Smooth muscle cell (in vitro differentiated cells): Measurements from ENCODE around the gene NUDT16. TPM values are rescaled to one million over a fixed set of nuclear protein-coding genes. Genes with fewer than 3 reads are reported as not detected.

Experiments used
- DNase-seq: peaks from one replicate; lab custom pipeline; 2025; ENCODE audit not compliant: unreplicated experiment; lab: John Stamatoyannopoulos, UW
- H2AFZ ChIP-seq: fragments of 200-600 bp; sonication (generic); 2 replicates; pipeline ENCODE4 v1.6.0; 2016; ENCODE audit warnings: antibody characterized with exemption, low read depth, mild to moderate bottlenecking
- H3F3A ChIP-seq: fragments of 200-600 bp; sonication (generic); 2 replicates; pipeline ENCODE4 v1.6.0; 2017; ENCODE audit warnings: antibody characterized with exemption, low read depth
- H3K27ac ChIP-seq: fragments of 200-600 bp; sonication (generic); 2 replicates; pipeline ENCODE4 v1.5.1; 2016; ENCODE audit warnings: low read depth, mild to moderate bottlenecking
- H3K27me3 ChIP-seq: fragments of 200-600 bp; sonication (generic); 2 replicates; pipeline ENCODE4 v1.6.1; 2016; ENCODE audit warnings: low read depth, mild to moderate bottlenecking
- H3K36me3 ChIP-seq: fragments of 200-600 bp; sonication (generic); 2 replicates; pipeline ENCODE4 v1.5.1; 2016; ENCODE audit warnings: low read depth
- H3K4me1 ChIP-seq: fragments of 200-600 bp; sonication (generic); 2 replicates; pipeline ENCODE4 v1.5.1; 2016; ENCODE audit warnings: low read depth
- H3K4me2 ChIP-seq: fragments of 200-600 bp; sonication (generic); 2 replicates; pipeline ENCODE4 v1.6.0; 2016; ENCODE audit warnings: mild to moderate bottlenecking
- H3K4me3 ChIP-seq: fragments of 200-600 bp; sonication (generic); 2 replicates; pipeline ENCODE4 v1.5.1; 2016; ENCODE audit warnings: mild to moderate bottlenecking
- H3K79me2 ChIP-seq: fragments of 200-600 bp; sonication (generic); 2 replicates; pipeline ENCODE4 v1.6.0; 2016; ENCODE audit warnings: low read depth, mild to moderate bottlenecking
- H3K9ac ChIP-seq: fragments of 200-600 bp; sonication (generic); 2 replicates; pipeline ENCODE4 v1.6.0; 2016; ENCODE audit warnings: low read depth
- H3K9me3 ChIP-seq: fragments of 200-600 bp; sonication (generic); replicated peaks from 2 replicates; pipeline ENCODE4 v1.5.1; 2016; ENCODE audit warnings: low read depth
- H4K20me1 ChIP-seq: fragments of 200-600 bp; sonication (generic); 2 replicates; pipeline ENCODE4 v1.6.0; 2016; ENCODE audit warnings: low read depth
- CTCF ChIP-seq: fragments of 200-600 bp; sonication (generic); IDR thresholded peaks from 2 replicates; pipeline ENCODE4 v1.5.1; 2017; ENCODE audit warnings: borderline replicate concordance, mild to moderate bottlenecking, antibody characterized with exemption; ENCODE audit not compliant: insufficient read depth, poor library complexity, severe bottlenecking
- WGBS: methylation state at CpG from one replicate; pipeline ENCODE4 v1.1.7; 2016; ENCODE audit warnings: low lambda C conversion rate; 5-methylcytosine and 5-hydroxymethylcytosine counted together
- polyA plus RNA-seq: library from polyadenylated mRNA; unstranded; fragments of >200 nt; fragmentation: Nextera tagmentation; extraction: Ambion mirVana; gene quantifications from 2 replicates; pipeline ENCODE4 v1.2.1, GENCODE V29; 2016
- total RNA-seq: library from RNA; depleted of rRNA; stranded (reverse); fragments of >200 nt; gene quantifications from 2 replicates; pipeline ENCODE4 v1.2.3, GENCODE V29; 2014

Gene NUDT16
- total and polyA plus RNA-seq, 2 experiments from 2014 or later: 5.6 to 8.4 TPM

- H3F3A ChIP-seq: no peaks in the 10 kb centered on the region
- no peak overlapping the region for H3K4me3 ChIP-seq
- no peaks in the 10 kb centered on the region for H4K20me1 ChIP-seq
- no peak overlapping the region for H3K9ac ChIP-seq
- no peak for TF ChIP-seq CTCF
- H3K36me3 ChIP-seq: no peaks in the 10 kb centered on the region
- 94% methylated on average over 2 of the region's 2 CpGs for WGBS
- no peaks in the 10 kb centered on the region for H3K9me3 ChIP-seq
- H3K4me1 ChIP-seq: peaks cover 7% of the 10 kb centered on the region
- no peaks in the 10 kb centered on the region for H3K27me3 ChIP-seq
- DNase-seq: no peak
- H2AFZ ChIP-seq: no peak overlapping the region
- no peak overlapping the region for H3K4me2 ChIP-seq
- no peaks in the 10 kb centered on the region for H3K79me2 ChIP-seq
- no peak overlapping the region for H3K27ac ChIP-seq
Measured at GRCh38 chr3:131353016-131353877, 28.3 kb upstream of the NUDT16 start.

GRCh38 chr3:131353986-131354385 lies 27.6 kb upstream of the NUDT16 start:
- Histone ChIP-seq H3K9me3 (no peaks in the 10 kb centered on the region), H3K27ac (no peak overlapping the region), H3K27me3 (no peaks in the 10 kb centered on the region), H4K20me1 (no peaks in the 10 kb centered on the region), H2AFZ (no peak overlapping the region), H3K4me2 (no peak overlapping the region), H3K9ac (no peak overlapping the region), H3K4me1 (peaks cover 7% of the 10 kb centered on the region), H3K79me2 (no peaks in the 10 kb centered on the region), H3F3A (no peaks in the 10 kb centered on the region), H3K36me3 (no peaks in the 10 kb centered on the region), H3K4me3 (no peak overlapping the region)
- WGBS: 75% methylated on average over 2 of the region's 2 CpGs
- TF ChIP-seq CTCF: no peak
- no peak for DNase-seq

GRCh38 chr3:131356006-131356595 lies 25.5 kb upstream of the NUDT16 start:
- Histone ChIP-seq H3K9me3 (no peaks in the 10 kb centered on the region), H4K20me1 (no peaks in the 10 kb centered on the region), H3K27me3 (no peaks in the 10 kb centered on the region), H3K4me2 (no peak overlapping the region), H3K36me3 (no peaks in the 10 kb centered on the region), H3K4me3 (no peak overlapping the region), H2AFZ (no peak overlapping the region), H3K9ac (no peak overlapping the region), H3F3A (no peaks in the 10 kb centered on the region), H3K4me1 (peaks cover 7% of the 10 kb centered on the region), H3K79me2 (no peaks in the 10 kb centered on the region), H3K27ac (no peak overlapping the region)
- no peak for TF ChIP-seq CTCF
- no peak for DNase-seq
- WGBS: 77% methylated on average over 5 of the region's 5 CpGs

GRCh38 chr3:131357275-131357674 lies 24.3 kb upstream of the NUDT16 start:
- no peak for DNase-seq
- H3F3A ChIP-seq: no peaks in the 10 kb centered on the region
- no peaks in the 10 kb centered on the region for H3K4me1 ChIP-seq
- no peak for TF ChIP-seq CTCF
- WGBS: 100% methylated on average over 1 of the region's 1 CpG
- no peaks in the 10 kb centered on the region for H3K27me3 ChIP-seq
- no peak overlapping the region for H3K27ac ChIP-seq
- H3K9me3 ChIP-seq: no peaks in the 10 kb centered on the region
- H2AFZ ChIP-seq: no peak overlapping the region
- H3K4me3 ChIP-seq: no peak overlapping the region
- no peaks in the 10 kb centered on the region for H3K79me2 ChIP-seq
- H4K20me1 ChIP-seq: no peaks in the 10 kb centered on the region
- H3K36me3 ChIP-seq: no peaks in the 10 kb centered on the region
- H3K9ac ChIP-seq: no peak overlapping the region
- no peak overlapping the region for H3K4me2 ChIP-seq
